ENCODE measurements around the gene PLXNB2.

PLXNB2 gene

DNA sequence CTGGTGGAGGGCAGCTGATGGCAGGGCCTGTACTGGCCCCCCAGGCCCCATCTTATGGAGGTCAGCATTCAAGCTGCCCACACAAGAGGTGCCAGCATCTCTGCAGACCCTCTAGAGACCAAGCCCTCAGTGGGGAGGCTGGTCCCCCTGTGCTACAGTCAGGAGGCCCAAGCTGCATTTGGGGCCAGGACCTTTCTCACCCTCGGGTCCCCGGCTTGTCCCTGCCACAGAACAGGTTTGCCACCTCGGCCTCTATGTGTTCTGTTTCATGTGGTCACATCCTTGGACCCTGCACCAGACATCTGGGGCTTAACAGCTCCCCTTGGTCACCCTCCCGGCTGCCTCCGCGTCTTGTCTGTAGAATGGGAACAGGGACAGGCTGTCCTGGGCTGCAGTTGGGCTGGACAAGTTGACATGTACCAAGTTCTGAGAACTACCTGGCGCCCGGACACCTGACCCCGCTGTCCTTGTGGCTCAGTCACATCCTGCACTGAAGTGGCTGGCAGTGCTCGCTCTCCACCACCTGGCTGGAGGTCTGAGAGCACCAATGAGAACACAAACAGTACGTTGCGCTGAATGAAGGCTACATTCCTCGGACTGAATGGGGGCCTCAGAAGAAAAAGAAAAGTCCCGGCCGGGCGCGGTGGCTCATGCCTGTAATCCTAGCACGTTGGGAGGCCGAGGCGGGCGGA lies 2.7 kb upstream of the PLXNB2 start:
- no peak for DNase-seq

DNA sequence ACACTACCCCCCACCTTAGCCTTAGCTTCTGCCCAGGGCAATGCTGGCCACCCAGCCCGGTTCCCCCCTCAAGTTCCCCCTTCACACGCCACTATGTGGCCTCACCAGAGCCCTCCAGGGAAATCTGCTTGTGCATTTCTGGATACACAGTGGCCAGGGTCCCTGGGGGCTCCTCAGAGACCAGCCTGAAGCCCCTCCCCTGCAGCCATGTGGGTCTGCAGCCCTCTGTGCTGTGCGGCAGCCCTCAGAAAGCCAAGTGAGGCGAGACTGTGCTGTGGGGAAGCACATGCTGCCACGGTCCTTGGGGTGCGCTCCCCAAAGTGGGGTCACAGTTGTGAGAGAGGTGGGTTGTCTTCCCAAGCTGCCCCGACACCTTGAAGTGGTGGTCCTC lies 2.1 kb upstream of the PLXNB2 start:
- no peak for DNase-seq

DNA sequence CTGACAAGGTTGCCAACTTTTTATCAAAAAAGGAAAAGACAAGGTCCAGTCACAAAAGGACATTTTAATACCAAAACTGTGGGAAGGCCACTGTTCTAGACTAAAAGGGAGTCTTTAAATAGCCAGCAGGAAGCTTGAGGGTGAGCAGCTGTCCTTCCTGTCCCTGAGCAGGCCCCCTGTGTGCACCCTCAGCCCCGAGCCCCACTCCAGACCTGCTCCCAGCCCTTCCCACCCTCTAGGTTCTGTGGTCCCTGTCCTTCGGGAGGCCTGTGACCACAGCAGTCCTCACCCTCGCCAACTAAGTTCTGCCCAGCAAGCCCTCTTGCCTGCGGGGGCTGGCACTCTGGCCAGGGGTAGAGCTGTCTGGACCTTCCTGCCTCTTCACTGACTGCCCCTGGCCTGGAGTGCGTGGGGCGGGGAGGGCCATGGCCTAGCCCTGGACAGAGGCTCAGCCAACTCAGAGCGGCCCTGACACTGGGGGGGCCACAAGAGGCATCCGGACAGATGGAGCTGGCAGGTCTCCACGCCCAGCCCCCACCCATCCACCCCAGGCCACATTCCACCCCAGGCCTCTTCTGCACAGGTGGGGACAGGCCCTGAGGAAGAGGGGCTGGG lies 1.6 kb upstream of the PLXNB2 start:
- no peak for DNase-seq

DNA sequence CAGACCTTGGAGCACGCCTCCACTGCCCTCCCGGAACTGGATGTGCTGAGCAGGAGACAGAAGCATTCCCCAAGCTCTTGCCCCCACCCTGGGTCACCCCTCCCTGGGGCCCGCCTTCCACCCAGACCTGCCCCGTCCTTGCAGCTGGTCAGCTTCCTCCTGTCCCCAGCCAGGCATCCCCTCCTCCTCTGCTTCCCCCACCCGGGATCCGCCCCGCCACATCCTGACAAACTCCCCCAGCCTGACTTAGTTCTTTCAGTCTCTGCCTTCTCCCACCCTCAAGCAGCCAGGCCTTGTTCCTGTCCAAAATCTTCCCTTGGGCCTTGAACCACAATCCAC lies 1.1 kb upstream of the PLXNB2 start:
- DNase-seq = peak; percentile 77

DNA sequence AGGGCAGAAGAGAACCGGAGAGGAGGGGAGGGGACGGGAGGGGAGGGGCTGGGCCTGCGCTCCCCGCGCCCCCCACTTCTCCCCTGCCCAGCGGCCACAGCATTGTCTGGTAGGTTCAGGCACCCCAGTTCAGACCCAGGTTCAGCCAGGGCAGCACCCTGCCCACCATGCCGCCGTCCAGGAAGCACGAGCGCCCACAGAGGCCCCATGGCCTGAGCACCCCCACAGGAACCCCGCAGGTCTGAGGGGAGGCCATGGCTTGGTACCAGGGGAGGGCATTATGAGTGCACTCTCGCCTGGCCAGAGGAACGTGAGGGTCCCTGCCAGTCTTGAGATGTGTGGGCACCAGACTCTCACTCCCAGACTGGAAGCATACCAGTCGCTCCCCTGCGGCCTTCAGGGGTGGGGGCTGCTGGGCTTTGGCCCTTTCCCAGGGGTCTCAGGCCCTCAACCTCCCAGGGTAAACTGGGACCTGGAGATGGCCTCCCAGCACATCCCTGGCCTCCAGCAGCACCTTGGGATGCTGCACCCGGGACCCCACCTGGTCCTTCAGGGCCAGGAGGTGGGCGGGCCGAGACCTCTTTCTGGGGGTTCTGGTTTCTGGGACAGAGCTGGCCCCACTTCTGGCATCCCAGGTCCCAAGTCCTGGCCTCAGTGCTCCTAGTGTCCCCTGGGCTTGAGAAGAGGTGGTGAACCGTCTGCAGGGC lies 597 bp upstream of the PLXNB2 start:
- no peak for DNase-seq

DNA sequence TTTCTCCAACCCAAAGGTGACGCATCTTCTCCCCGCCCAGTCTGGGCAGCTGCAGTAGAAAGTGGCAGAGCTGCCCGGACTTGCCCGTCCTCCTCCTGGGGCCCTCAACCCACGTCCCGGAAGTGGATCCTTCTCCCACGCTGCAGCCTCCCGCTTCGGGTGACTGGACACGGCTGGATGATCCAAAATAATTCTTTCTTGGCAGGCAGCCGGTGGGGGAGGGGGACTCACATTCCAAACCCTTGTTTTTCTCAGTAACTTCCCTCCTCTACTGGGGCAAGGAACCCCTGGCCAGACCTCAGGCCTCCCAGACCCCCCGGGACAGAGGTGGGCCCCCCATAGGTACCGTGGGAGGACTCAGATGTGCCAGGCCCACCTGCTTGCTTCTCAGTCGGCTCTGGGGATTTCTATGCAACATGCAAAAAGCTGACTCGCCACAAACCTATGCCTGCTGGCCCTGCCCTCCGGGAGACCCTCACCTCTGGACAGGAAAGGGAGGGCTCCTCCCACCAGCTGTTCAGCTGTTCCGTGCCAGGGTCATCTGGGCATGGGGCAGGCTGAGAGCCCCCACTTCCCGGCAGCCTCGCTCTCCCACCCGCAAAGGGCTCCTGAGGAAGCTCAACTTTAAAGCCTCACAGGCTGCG lies 1.4 kb downstream of the PLXNB2 start:
- DNase-seq = peak; percentile 96

DNA sequence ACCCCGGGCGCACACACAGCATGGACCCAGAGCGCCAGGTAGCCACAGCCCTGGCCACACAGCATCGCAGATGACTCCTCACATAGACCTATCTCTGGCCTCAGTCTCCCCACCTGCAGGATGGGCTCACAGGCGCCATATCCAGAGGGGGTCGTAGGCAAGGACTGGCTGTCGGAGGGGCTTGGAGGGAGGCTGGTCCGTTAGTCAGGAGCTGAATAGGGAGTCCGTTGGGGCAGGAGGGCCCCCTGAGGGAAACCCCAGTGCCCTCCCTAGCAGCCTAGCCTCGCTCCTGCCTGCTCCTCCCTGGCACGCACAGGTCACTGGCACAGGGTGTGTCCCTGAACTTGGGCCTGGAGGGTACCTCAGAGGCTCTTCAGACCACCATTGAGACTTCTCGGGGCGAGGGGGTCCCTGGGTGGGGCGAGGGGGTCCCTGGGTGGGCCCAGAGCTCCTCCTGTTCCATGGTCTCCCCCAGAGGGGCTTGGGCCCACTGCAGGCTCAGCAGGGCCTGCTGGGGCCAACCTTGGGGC lies 2.0 kb downstream of the PLXNB2 start:
- no peak for DNase-seq

DNA sequence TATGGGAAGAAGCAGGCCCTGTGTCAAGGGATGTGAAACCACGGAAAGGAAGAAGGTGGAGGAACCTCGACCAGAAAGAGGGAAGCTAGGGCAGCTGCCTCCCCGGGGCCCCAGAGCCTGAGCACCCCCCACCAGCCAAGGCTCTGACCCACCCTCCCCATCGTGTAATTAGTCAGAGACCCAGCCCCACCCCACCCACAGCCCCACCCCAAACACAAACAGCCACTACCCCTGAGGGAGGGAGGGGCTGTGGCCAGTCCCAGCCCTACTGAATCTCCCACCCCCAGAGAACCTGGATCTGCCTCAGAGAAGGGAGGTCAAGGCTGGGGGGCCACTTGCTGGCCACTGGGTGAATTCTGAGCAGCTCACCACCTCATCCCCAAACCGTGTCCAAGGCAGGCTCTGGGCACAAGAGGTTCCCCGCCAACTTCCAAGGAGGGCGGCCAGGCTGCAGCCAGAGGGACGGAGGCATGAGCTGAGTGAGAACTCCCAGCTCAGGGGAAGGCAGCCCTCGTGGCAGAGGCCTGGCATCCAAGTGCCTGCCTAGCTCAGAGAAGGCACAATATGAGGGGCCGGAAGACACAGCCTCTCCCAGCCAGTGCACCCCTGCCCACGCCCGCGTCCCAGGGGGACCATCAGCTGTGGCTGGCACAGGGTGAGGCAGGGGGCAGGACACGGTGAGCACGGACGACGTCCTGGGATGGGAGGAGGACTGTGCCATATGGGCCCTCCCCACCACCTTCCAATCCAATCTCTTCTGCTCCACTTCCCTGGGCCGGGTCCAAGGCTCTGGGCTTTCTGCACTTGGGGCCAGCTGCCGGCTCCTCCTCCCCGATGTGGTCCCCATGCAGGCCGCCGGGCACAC lies 2.7 kb downstream of the PLXNB2 start:
- no peak for DNase-seq

DNA sequence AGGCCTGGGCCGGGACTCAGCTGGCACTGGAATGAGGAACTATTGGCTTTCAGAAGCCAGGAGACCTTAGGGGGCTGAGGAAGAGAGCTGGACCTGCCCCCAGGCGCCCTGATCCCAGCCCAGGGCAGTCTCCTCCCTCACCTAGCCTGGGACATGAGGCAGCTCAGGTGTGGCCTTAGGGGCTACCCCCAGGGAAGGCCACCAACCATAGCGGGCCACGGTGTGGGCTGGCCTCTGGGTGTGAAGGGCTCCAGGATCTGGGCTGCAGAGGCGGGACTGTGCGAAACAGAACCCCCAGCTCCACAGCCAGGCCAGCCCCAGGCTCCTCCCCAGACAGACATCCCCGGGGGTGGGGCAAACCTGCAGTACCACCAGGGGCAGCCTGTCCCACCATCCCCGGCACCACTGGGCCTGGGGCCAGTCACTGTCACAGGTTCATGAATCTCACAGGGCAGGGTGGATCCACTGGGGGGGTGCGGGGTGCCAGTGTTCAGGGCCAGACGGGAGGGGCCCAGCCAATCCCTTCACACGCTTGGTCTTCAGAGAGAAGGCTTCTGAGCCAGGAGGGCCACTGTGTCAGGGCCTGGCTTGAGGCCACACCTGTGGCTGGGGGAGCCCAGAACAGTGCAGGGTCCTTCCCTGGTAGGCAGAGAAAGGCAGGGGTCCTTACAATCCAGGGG lies 3.5 kb downstream of the PLXNB2 start:
- DNase-seq = no peak

DNA sequence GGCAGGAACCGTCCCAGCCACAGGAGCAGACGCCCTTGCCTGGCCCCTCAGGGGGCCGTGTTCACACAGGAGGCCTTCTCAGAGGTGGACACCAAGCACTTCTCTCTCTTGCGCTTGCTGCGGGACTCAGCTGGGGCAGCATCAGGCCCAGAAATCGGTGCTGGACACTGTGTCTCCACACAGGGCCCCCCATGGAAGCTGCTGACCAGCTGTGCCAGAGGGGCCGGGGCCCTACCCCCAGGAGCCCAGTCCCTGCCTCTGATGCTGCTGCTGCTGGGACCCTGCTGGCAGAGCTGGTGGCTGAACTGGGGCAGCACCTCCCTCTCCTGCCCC lies 4.0 kb downstream of the PLXNB2 start:
- no peak for DNase-seq

DNA sequence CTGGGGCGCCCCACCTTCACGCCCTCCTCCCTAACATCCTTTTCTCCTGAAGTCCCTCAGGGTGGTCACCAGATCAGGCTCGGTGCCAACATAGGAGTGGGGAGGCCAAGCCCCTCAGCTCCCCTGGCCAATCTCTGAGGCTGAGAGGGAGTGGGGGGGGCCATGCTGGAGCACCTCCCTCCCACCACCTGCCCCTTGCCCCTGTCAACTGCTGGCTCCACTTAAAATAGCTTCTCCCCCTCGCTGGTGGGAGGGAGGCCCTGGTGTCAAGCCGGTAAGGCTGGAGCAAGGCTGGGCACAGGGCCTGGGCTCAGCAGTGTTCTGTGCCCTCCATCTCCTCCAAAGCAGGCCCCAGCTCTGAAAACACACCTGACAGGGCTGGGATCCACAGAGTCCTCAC lies 4.9 kb downstream of the PLXNB2 start:
- no peak for DNase-seq

DNA sequence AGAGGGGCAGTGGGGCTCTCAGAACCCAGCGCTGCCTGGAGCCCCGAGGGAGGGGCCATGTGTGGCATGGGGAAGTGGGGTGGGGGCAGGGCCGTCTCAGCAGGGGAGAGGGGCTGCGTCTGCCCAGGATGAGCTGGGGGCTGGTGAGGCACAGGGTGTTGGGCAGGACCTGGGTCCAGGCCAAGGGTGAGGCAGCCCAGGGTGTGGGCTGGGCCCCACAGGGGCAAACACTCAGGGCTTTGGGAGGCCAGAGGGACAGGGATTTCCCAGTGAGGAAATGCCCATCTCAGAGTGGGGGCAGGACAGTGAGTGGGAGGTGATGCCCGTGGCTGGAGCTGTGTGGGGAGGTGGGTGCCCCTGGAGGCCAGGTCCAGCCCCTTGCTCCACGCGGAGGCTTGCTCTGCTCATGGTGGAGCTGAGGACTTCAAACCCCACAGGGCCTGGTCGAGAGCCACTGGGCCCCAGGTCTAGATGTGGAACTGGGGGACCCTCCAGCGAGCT lies 5.4 kb downstream of the PLXNB2 start:
- peak; percentile 38 for DNase-seq

DNA sequence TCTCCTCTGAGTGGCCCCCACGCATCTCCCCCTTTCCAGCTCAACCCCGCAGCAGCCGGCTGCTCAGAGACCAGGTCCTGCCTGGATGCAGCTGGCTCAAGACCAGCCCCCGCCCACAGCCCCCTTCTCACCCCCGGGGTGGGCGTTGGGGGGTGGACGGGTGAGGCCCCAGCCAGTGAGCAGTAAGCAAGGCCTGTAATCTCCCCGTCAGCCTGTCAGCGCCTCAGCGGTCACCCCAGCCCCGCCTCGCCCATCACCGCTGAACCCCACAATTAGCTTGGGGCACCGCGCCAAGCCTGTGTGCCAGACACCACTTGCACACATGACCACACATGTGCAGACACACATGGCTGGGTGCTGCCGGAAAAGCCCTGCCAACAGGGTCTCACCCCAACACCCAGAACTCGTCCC lies 5.9 kb downstream of the PLXNB2 start:
- DNase-seq = no peak

DNA sequence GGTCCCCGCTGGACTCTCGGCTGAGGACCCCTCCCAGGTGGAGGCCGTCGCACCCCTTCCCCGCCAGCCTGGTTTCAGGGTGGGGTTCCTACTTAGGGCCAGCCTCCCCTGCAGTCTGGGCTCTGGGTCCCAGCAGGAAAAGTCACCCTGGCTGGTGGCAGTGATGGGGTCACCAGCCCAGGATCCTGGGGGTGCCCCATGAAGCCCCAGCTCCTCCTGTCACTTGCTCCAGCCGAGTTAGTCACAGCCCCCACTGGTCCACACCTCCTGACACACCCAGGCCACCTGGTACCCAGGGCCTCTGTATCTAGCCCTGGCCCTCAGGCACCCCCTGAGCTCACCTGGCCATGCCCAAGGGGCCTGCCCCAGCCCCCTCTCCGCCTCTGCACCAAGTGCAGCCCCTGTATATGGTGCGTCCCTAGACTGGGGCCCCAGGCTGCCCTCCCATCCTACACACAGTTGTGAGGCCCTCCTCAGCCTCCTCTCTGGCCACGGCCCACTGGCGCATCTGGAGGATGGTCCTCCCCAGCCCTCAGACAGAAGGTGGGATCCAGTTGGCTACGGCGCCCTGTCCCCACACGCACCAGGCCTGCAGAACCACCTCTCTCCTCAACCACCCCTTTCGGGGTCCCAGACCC lies 6.7 kb downstream of the PLXNB2 start:
- no peak for DNase-seq

DNA sequence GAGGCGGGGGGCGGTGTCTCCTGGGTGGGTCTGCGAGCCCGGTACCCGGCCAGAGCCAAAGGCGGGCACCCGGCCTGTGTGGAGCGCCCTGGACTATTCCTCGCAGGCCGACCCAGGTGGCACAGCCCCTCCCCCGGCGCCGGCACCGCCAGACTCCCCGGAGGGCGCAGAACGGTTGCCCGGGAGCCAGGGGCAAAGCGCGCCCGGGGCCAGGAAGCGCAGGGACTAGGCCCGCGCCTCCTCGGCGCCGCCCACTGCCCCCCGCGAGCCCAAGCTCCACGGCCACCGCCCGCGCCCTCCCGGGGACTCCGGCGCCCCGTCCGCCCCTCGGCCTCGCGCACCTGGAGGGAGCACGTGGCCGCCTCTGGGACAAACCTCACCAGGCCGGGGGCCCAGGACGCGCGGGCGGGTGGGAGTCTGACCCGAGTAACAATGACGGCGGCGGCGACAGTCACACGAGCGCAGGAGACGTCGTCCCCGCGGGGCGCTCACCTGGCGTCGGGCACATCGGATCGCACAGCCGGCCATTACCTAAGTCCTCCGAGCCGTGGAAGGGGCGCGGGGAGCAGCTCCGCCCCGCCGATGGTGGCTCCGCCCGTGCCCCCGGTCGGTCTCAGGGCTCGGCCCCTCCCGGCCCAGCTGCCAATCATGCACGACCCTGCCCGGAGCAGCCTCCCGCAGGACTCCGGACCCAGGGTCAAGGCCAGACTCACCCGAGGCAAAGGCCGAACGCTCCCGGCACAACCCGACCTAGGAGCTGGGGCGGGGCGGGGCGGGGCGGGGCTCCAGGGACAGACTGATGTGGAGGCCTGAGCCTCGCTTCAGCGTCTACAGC lies 7.4 kb downstream of the PLXNB2 start:
- DNase-seq = no peak

DNA sequence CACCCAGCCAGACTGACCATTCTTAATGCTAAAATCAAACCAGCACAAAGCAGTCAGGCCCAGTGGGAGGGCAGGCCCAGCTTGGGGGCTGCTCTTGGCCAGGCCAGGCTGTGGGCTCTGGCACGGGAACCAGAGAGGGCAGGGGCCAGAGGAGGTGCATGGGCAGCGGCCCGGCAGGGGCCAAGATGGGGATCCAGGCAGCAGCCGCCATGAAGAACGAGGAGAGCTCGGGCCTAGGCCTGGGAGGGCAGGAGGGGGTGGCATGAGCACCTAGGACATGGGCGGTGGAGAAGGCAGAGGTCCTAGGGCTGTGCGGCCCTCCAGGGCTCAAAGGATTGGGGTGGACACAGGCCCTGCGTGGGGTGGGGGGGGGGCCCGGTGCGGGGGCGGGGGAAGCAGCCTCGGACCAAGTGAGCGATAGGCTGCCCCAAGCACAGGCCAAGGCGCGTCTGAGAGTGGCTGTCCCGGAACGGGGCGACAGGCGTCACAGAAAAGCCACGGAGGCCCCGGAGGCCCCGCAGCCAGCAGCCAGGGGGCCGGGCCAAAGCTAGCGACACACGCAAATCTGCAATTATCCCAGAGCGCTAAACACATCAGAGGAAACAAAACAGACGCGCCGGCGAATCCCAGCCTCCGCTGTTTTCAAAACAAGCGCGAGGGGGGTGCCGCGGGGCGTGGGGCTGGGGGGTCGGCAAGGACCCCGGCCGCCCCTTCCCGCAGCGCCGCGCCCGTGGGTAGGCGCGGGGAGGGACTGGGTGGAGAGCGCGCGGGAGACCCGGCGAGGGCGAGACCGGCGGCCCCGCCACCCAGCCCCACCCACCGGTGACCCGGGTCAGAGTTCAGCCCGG lies 8.3 kb downstream of the PLXNB2 start:
- no peak for DNase-seq

DNA sequence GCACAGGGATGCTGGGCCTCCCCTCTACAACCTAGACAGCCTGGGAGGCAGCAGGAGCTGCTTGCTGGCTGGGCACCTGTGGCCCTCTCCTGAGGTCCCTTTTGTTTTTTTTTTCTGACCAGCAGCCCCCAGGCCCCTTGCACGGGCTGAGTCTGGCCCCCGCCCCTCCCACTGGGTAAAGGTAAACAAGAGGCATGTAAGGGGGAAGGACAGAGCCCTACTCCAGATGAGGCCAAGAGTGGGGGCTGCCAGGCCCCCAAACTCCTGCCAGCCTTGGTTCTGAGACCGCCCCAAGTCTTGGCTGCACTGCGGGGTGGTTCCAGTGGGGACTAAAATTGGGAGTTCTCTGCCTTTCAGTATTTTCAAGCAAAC lies 9.2 kb downstream of the PLXNB2 start:
- no peak for DNase-seq

DNA sequence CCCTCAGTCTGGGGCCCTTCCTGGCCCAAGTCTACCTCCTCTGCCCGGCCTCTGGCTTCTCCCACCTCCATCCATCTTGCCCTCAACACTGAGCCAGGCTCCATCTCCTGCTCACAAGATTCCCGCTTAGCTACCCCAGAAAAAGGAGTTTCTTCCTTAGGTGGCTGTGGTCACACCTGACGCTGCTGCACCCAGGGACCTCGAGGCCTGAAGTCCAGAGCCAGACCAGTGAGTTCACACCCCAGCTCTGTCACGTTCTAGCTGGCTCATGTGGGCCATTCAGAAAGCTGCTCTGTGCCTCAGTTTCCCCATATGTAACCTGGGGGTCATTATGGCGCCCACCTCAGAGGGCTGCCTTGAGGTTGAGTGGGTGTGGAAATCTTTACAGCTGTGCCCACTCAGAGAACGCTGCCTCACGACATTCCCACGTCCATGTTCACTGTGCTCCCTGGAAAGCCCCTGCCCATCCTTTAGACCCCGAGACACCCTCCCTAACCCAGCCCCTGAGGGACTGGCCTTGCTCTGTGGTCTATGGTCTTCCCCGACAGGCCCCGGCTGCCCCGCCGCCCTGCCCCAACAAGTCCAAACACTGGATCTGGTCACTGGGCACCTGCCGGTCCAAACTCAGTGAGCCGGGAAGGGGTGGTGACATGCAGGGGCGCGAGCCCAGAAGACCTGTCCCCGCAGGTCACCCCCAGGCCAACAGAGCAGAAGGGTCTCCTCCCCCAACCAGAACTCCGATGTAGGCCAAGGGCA lies 9.8 kb downstream of the PLXNB2 start:
- no peak for DNase-seq
